CD14-positive monocyte (primary cell): ENCODE measurements around the gene TOP2B. TPM values are rescaled to one million over a fixed set of nuclear protein-coding genes. Genes with fewer than 3 reads are reported as not detected.

Experiments used
- DNase-seq, 3 donors: peaks; one replicate each; pipeline ENCODE4 v3.0.0-alpha.2; 2011 to 2022
- H2AFZ ChIP-seq: 2 replicates; pipeline ENCODE4 v1.6.0; 2012; ENCODE audit warnings: mild to moderate bottlenecking, low read depth, low read length, inconsistent platforms; ENCODE audit not compliant: insufficient read depth, poor library complexity, severe bottlenecking
- H3K27ac ChIP-seq, 2 donors: 1 replicate in 1 of 2; 2 replicates in 1 of 2; pipeline ENCODE4 v1.5.1; 2012 to 2013; ENCODE audit warnings: low read length in 2 of 2, control low read depth in 1 of 2, inconsistent platforms in 1 of 2, low read depth in 1 of 2, mild to moderate bottlenecking in 1 of 2
- H3K27me3 ChIP-seq, 2 donors: one replicate each; pipeline versions ENCODE4 v1.6.0 to v1.6.1; 2011 to 2013; ENCODE audit warnings: low read length in 2 of 2; ENCODE audit not compliant: control insufficient read depth in 2 of 2, insufficient read depth in 2 of 2
- H3K36me3 ChIP-seq, 2 donors: replicated peaks in 1 of 2; 1 replicate in 1 of 2; 2 replicates in 1 of 2; pipeline versions ENCODE4 v1.5.1 to v1.6.1; 2012 to 2013; ENCODE audit warnings: low read length in 2 of 2, control low read depth in 1 of 2, inconsistent platforms in 1 of 2, mild to moderate bottlenecking in 1 of 2; ENCODE audit not compliant: insufficient read depth in 2 of 2, control insufficient read depth in 1 of 2
- H3K4me1 ChIP-seq, 2 donors: 1 replicate in 1 of 2; 2 replicates in 1 of 2; pipeline versions ENCODE4 v1.5.1 to v1.6.1; 2012 to 2013; ENCODE audit warnings: low read length in 2 of 2, control low read depth in 1 of 2, inconsistent platforms in 1 of 2, mild to moderate bottlenecking in 1 of 2, moderate library complexity in 1 of 2; ENCODE audit not compliant: insufficient read depth in 2 of 2, control insufficient read depth in 1 of 2
- H3K4me2 ChIP-seq: replicated peaks from 2 replicates; pipeline ENCODE3; 2012; ENCODE audit warnings: low read length, moderate library complexity, mild to moderate bottlenecking; ENCODE audit not compliant: poor library complexity, severe bottlenecking; ENCODE audit errors: extremely low read depth
- H3K4me3 ChIP-seq, 3 experiments: fragments of 200-600 bp in 1 of 3; sonication (generic) in 1 of 3; replicated peaks in 1 of 3; 1 replicate in 2 of 3; 2 replicates in 1 of 3; pipeline ENCODE4 v1.5.1; 2011 to 2013; ENCODE audit warnings: low read length in 3 of 3, mild to moderate bottlenecking in 3 of 3, control low read depth in 2 of 3, low read depth in 2 of 3, inconsistent platforms in 1 of 3, moderate library complexity in 1 of 3
- H3K79me2 ChIP-seq: 2 replicates; pipeline ENCODE4 v1.6.0; 2012; ENCODE audit warnings: mild to moderate bottlenecking, control low read depth, inconsistent platforms, low read length, moderate library complexity; ENCODE audit not compliant: insufficient read depth
- H3K9ac ChIP-seq: 2 replicates; pipeline ENCODE4 v1.6.0; 2017; ENCODE audit warnings: low read length, mild to moderate bottlenecking; ENCODE audit not compliant: insufficient read depth, poor library complexity, severe bottlenecking
- H3K9me3 ChIP-seq, 2 donors: replicated peaks in 1 of 2; 1 replicate in 1 of 2; 2 replicates in 1 of 2; pipeline versions ENCODE4 v1.5.1 to v1.6.1; 2012 to 2013; ENCODE audit warnings: low read length in 2 of 2, control low read depth in 1 of 2; ENCODE audit not compliant: control insufficient read depth in 1 of 2, insufficient read depth in 1 of 2
- H4K20me1 ChIP-seq: 2 replicates; pipeline ENCODE4 v1.6.0; 2012; ENCODE audit warnings: mild to moderate bottlenecking, low read length, control low read depth, moderate library complexity; ENCODE audit not compliant: insufficient read depth
- H3K27ac Mint-ChIP-seq, 7 donors: one replicate each; pipeline ENCODE4 v1.8.0; 2020; ENCODE audit warnings: mild to moderate bottlenecking in 7 of 7, mixed read lengths in 7 of 7, moderate library complexity in 6 of 7, inconsistent platforms in 2 of 7
- H3K27me3 Mint-ChIP-seq, 3 donors: one replicate each; pipeline ENCODE4 v1.8.0; 2021 to 2022; ENCODE audit warnings: low read depth in 3 of 3, mild to moderate bottlenecking in 3 of 3, mixed read lengths in 3 of 3, moderate library complexity in 3 of 3, inconsistent platforms in 1 of 3
- H3K36me3 Mint-ChIP-seq, 2 donors: one replicate each; pipeline ENCODE4 v1.8.0; 2020; ENCODE audit warnings: mixed read lengths in 2 of 2, inconsistent platforms in 1 of 2, mild to moderate bottlenecking in 1 of 2
- H3K4me1 Mint-ChIP-seq: one replicate; pipeline ENCODE4 v1.8.0; 2020; ENCODE audit warnings: mild to moderate bottlenecking, mixed read lengths
- H3K4me3 Mint-ChIP-seq, 2 donors: one replicate each; pipeline ENCODE4 v1.8.0; 2020; ENCODE audit warnings: mild to moderate bottlenecking in 2 of 2, mixed read lengths in 2 of 2, moderate library complexity in 1 of 2
- H3K9me3 Mint-ChIP-seq, 7 donors: one replicate each; pipeline ENCODE4 v1.8.0; 2020 to 2022; ENCODE audit warnings: mixed read lengths in 7 of 7, mild to moderate bottlenecking in 6 of 7, moderate library complexity in 6 of 7, inconsistent platforms in 2 of 7
- WGBS: methylation state at CpG from one replicate; pipeline ENCODE4 v1.1.5; 2013; ENCODE audit warnings: missing lambda C conversion rate; ENCODE audit not compliant: insufficient coverage; 5-methylcytosine and 5-hydroxymethylcytosine counted together
- intact Hi-C, 2 donors: fragments of 100-400 bp; cut with micrococcal nuclease; formaldehyde crosslinking; loops; one replicate each; pipeline versions ENCODE4 v1.15.0 to v1.15.1; 2023
- polyA plus RNA-seq, 3 donors: library from polyadenylated mRNA; depleted of rRNA in 1 of 3; unstranded in 2 of 3; stranded (reverse) in 1 of 3; fragments of 300-500 nt in 2 of 3; fragments of >200 nt in 1 of 3; fragmentation: Illumina TruSeq in 2 of 3; gene quantifications; 1 replicate in 2 of 3; 2 replicates in 1 of 3; pipeline ENCODE4 v1.2.3, GENCODE V29; 2012 to 2021
- TF ChIP-seq, protein P1 (sequence below): fragments of 200-600 bp; IDR thresholded peaks from one replicate; pipeline ENCODE4 v1.8.0; 2022; ENCODE audit warnings: antibody characterized with exemption, mild to moderate bottlenecking

Gene TOP2B
- polyA plus RNA-seq, 3 donors = 21.4 to 27.0 (median 26.1) TPM

DNA sequence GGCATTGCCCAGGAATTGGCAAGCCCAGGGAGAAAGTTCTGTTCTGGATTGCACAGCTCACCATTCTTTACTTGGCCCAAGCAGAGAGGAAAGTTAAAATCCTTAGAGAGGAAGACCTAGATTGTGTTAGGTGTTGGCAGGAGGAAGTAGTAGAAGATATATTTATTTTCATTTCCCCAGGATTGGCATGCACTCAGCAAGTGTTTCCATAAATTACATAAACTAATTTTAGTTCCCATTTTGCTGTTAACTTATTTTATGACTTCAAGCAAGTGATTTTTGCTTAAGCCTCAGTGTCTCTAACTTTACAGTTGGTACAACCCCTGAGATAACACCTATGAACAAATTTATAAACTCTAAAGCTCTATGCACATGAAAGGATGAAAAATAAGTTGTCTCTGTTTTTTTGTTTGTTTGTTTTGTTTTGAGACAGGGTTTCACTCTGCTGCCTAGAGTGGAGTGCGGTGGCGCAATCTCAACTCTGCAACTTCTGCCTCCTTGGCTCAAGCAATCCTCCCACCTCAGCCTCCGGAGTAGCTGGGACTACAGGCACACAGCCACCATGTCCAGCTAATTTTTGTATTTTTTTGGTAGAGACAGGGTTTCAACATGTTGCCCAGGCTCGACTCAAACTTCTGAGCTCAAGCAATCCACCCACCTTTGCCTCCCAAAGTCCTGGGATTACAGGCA, 31.2 kb upstream of the TOP2B start:
- 50% methylated on average over 1 of the region's 4 CpGs for WGBS
- H3K9ac ChIP-seq = no peak overlapping the region
- no peaks in the 10 kb centered on the region for H3K79me2 ChIP-seq
- H3K36me3 ChIP-seq = no peaks in the 10 kb centered on the region
- H3K9me3 ChIP-seq = no peaks in the 10 kb centered on the region
- intact Hi-C loops = no loop called here
- peaks cover 0 to 2% of the 10 kb centered on the region in 2 donors for H3K27me3 ChIP-seq
- peaks cover 22 to 27% of the 10 kb centered on the region in 2 donors for H3K4me1 ChIP-seq
- Mint-ChIP-seq H3K9me3 (peaks cover 0 to 4% (median 3%) of the 10 kb centered on the region in 7 donors), H3K36me3 (no peaks in the 10 kb centered on the region), H3K27ac (peak overlapping the region; percentile 55 to 82 (median 77)), H3K4me3 (peak overlapping the region in 1 of 2 donors; percentile 53), H3K27me3 (peaks cover 2 to 8% (median 8%) of the 10 kb centered on the region in 3 donors), H3K4me1 (peaks cover 28% of the 10 kb centered on the region)
- peak overlapping the region in 1 of 3 experiments; percentile 27 for H3K4me3 ChIP-seq
- peak overlapping the region; percentile 30 for H3K4me2 ChIP-seq
- peak overlapping the region; percentile 14 for H2AFZ ChIP-seq
- H4K20me1 ChIP-seq = no peaks in the 10 kb centered on the region
- peak overlapping the region; percentile 59 to 67 for H3K27ac ChIP-seq
- DNase-seq = peak in 2 of 3 donors; percentile 27 to 31
- TF ChIP-seq, protein P1, sequence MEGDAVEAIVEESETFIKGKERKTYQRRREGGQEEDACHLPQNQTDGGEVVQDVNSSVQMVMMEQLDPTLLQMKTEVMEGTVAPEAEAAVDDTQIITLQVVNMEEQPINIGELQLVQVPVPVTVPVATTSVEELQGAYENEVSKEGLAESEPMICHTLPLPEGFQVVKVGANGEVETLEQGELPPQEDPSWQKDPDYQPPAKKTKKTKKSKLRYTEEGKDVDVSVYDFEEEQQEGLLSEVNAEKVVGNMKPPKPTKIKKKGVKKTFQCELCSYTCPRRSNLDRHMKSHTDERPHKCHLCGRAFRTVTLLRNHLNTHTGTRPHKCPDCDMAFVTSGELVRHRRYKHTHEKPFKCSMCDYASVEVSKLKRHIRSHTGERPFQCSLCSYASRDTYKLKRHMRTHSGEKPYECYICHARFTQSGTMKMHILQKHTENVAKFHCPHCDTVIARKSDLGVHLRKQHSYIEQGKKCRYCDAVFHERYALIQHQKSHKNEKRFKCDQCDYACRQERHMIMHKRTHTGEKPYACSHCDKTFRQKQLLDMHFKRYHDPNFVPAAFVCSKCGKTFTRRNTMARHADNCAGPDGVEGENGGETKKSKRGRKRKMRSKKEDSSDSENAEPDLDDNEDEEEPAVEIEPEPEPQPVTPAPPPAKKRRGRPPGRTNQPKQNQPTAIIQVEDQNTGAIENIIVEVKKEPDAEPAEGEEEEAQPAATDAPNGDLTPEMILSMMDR = no peak

DNA sequence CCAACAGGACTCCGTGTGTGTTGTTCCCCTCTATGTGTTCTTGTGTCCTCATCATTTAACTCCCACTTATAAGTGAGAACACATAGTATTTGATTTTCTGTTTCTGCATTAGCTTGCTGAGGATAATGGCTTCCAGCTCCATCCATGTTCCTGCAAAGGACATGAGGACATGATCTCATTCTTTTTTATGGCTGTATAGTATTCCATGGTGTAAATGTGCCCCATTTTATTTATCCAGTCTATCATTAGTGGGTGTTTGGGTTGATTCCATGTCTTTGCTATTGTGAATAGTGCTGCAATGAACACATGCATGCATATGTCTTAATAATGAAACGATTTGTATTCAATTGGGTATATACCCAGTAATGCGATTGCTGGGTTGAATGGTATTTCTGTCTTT, 28.5 kb upstream of the TOP2B start:
- Histone ChIP-seq H3K27ac (no peak overlapping the region), H3K79me2 (no peaks in the 10 kb centered on the region), H3K9ac (no peak overlapping the region), H2AFZ (no peak overlapping the region), H3K27me3 (peaks cover 0 to 2% of the 10 kb centered on the region in 2 donors), H3K4me2 (no peak overlapping the region), H3K36me3 (no peaks in the 10 kb centered on the region), H3K4me1 (peaks cover 22 to 34% of the 10 kb centered on the region in 2 donors), H4K20me1 (no peaks in the 10 kb centered on the region), H3K4me3 (no peak overlapping the region), H3K9me3 (no peaks in the 10 kb centered on the region)
- TF ChIP-seq, protein P1 = no peak
- Mint-ChIP-seq H3K9me3 (peaks cover 0 to 4% (median 2%) of the 10 kb centered on the region in 7 donors), H3K36me3 (no peaks in the 10 kb centered on the region), H3K4me1 (peaks cover 38% of the 10 kb centered on the region), H3K27ac (no peak overlapping the region), H3K27me3 (peaks cover 4 to 8% (median 8%) of the 10 kb centered on the region in 3 donors), H3K4me3 (peak overlapping the region in 1 of 2 donors; percentile 5)
- no peak for DNase-seq
- intact Hi-C loops = no loop called here
- no CpG with 5 or more reads among the region's 3 CpGs for WGBS
